Right atrium auricular region (tissue), 2 donors: Measurements from ENCODE around the gene RAB4A. TPM values are rescaled to one million over a fixed set of nuclear protein-coding genes. Genes with fewer than 3 reads are reported as not detected.
"Not testable (repeated sequence)": the region's sequence is repeated elsewhere in the genome, so short reads cannot be mapped to it uniquely, and the experiment has no call there.

Experiments
- DNase-seq: peaks from one replicate; pipeline ENCODE4 v3.0.0-alpha.2; 2019; ENCODE audit warnings: low spot score
- H3K27ac ChIP-seq, 2 donors: fragments of 200-600 bp; sonication (generic); 1 replicate in 1 of 2; 2 replicates in 1 of 2; pipeline ENCODE4 v1.5.1; 2016 to 2019
- H3K27me3 ChIP-seq, 2 donors: fragments of 200-600 bp; sonication (generic); one replicate each; pipeline versions ENCODE4 v1.5.1 to v1.6.0; 2017 to 2019
- H3K36me3 ChIP-seq: fragments of 200-600 bp; sonication (generic); one replicate; pipeline ENCODE4 v1.5.1; 2016
- H3K4me1 ChIP-seq, 2 donors: fragments of 200-600 bp; sonication (generic); one replicate each; pipeline versions ENCODE4 v1.5.1 to v1.6.0; 2017 to 2019
- H3K4me3 ChIP-seq, 2 donors: fragments of 200-600 bp; sonication (generic); 1 replicate in 1 of 2; 2 replicates in 1 of 2; pipeline ENCODE4 v1.5.1; 2017 to 2019; ENCODE audit warnings: mild to moderate bottlenecking in 1 of 2, moderate library complexity in 1 of 2
- H3K9me3 ChIP-seq, 2 donors: fragments of 200-600 bp; sonication (generic); one replicate each; pipeline ENCODE4 v1.5.1; 2019
- CTCF ChIP-seq, 2 donors: fragments of 200-600 bp; sonication (generic); IDR thresholded peaks; one replicate each; pipeline ENCODE4 v1.5.1; 2019; ENCODE audit warnings: antibody characterized with exemption in 2 of 2
- total RNA-seq, 2 donors: library from RNA; depleted of rRNA; stranded (reverse); fragments of >200 nt; gene quantifications; one replicate each; pipeline ENCODE4 v1.1.0, GENCODE V29; 2016

Gene RAB4A
- total RNA-seq, 2 donors from 2014 or later, result 44.4 to 60.8 TPM

GRCh38 chr1:229287267-229287666 is 16.4 kb downstream of the RAB4A start:
- H3K4me1 ChIP-seq, result peaks cover 0 to 9% of the 10 kb centered on the region in 2 donors
- peaks cover 0 to 4% of the 10 kb centered on the region in 2 donors for H3K9me3 ChIP-seq
- H3K27ac ChIP-seq, result no peak overlapping the region
- no peak for TF ChIP-seq CTCF (IDR thresholded peaks at IDR 0.05)
- H3K36me3 ChIP-seq, result peaks cover 15% of the 10 kb centered on the region
- H3K4me3 ChIP-seq, result no peak overlapping the region
- DNase-seq, result no peak
- H3K27me3 ChIP-seq, result no peaks in the 10 kb centered on the region

DNA sequence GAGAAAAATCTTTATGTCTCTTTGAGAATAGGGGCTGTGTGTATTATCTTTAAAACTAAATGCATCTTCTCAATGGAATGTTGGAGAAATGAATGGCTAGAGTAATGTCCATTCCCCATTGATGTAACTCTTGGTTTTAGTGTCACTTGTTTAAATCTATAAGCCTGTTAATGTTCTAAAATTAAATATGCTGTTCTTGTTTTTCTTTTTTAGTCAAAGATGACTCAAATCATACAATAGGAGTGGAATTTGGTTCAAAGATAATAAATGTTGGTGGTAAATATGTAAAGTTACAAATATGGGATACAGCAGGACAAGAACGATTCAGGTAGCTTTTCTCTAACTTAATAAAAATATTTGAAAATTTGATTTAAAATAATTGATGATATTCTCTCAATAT is 17.6 kb downstream of the RAB4A start:
- TF ChIP-seq CTCF (IDR thresholded peaks at IDR 0.05), result no peak
- Histone ChIP-seq H3K9me3 (no peaks in the 10 kb centered on the region), H3K27ac (no peak overlapping the region), H3K36me3 (peaks cover 20% of the 10 kb centered on the region), H3K4me3 (no peak overlapping the region), H3K27me3 (no peaks in the 10 kb centered on the region), H3K4me1 (peaks cover 0 to 3% of the 10 kb centered on the region in 2 donors)
- no peak for DNase-seq

- H3K27me3 ChIP-seq, H3K9me3 ChIP-seq, DNase-seq, H3K4me1 ChIP-seq, H3K27ac ChIP-seq, H3K4me3 ChIP-seq: not testable (repeated sequence)
- peaks cover 20% of the 10 kb centered on the region for H3K36me3 ChIP-seq
Observed at GRCh38 chr1:229291686-229292085, 20.8 kb downstream of the RAB4A start.

- no peak for DNase-seq
- H3K27ac ChIP-seq, result no peak overlapping the region
- no peak overlapping the region for H3K4me3 ChIP-seq
- no peaks in the 10 kb centered on the region for H3K27me3 ChIP-seq
- no peaks in the 10 kb centered on the region for H3K9me3 ChIP-seq
- no peak for TF ChIP-seq CTCF (IDR thresholded peaks at IDR 0.05)
- peaks cover 24% of the 10 kb centered on the region for H3K36me3 ChIP-seq
- H3K4me1 ChIP-seq, result peaks cover 0 to 9% of the 10 kb centered on the region in 2 donors
Observed at GRCh38 chr1:229293528-229294204, 22.8 kb downstream of the RAB4A start.

GRCh38 chr1:229295745-229296144 is 24.8 kb downstream of the RAB4A start:
- no peak overlapping the region for H3K4me3 ChIP-seq
- H3K4me1 ChIP-seq, result peaks cover 0 to 9% of the 10 kb centered on the region in 2 donors
- no peaks in the 10 kb centered on the region for H3K9me3 ChIP-seq
- no peak for TF ChIP-seq CTCF (IDR thresholded peaks at IDR 0.05)
- peak overlapping the region in 1 of 2 donors; percentile 81 for H3K27ac ChIP-seq
- DNase-seq, result no peak
- H3K36me3 ChIP-seq, result peaks cover 30% of the 10 kb centered on the region
- no peaks in the 10 kb centered on the region for H3K27me3 ChIP-seq

- no peak overlapping the region for H3K4me3 ChIP-seq
- H3K27me3 ChIP-seq, result no peaks in the 10 kb centered on the region
- DNase-seq, result peak; percentile 72
- no peaks in the 10 kb centered on the region for H3K9me3 ChIP-seq
- peak overlapping the region; percentile 33 to 81 for H3K27ac ChIP-seq
- TF ChIP-seq CTCF (IDR thresholded peaks at IDR 0.05), result no peak
- peaks cover 0 to 9% of the 10 kb centered on the region in 2 donors for H3K4me1 ChIP-seq
- H3K36me3 ChIP-seq, result peaks cover 35% of the 10 kb centered on the region
Observed at GRCh38 chr1:229296541-229296941, 25.6 kb downstream of the RAB4A start.
